K562 (cell line): ENCODE data around the gene MRPS15. TPM values are rescaled to one million over a fixed set of nuclear protein-coding genes. Genes with fewer than 3 reads are reported as not detected.

ENCODE experiments used
- ATAC-seq: fragments of 200-7000 bp; cut with Tn5 transposase; 3 replicates; pipeline ENCODE4 v1.9.1; 2020; ENCODE audit warnings: moderate library complexity
- BruUV-seq: library from RNA; stranded (reverse); fragments of 400-500 nt; replicated peaks from 2 replicates; lab custom pipeline; 2021; lab: Mats Ljungman, UMichigan
- CTCF ChIA-PET: fragments of 300-600 bp; formaldehyde crosslinking; extraction: SDS; loops from one replicate; lab custom pipeline; 2021; ENCODE audit warnings: low intra/inter-chr PET ratio; lab: Yijun Ruan, JAX
- POLR2A ChIA-PET: fragments of 300-600, 350-650 bp; sonication (Branson Sonifier 250); formaldehyde crosslinking; extraction: SDS; loops from one replicate; lab custom pipeline; 2021; ENCODE audit warnings: antibody characterized with exemption, inconsistent platforms; lab: Yijun Ruan, JAX
- DNase-seq, 4 experiments: peaks; one replicate each; pipeline versions ENCODE4 v3.0.0 to v3.0.0-alpha.2; 2011 to 2018; ENCODE audit warnings: low spot score in 3 of 4, mixed read lengths in 3 of 4; ENCODE audit errors: extremely low read depth in 1 of 4
- FAIRE-seq: peaks from 2 replicates; lab custom pipeline; 2011; peaks lifted over from hg19 to GRCh38; lab: Jason Lieb, UNC
- H2AFZ ChIP-seq: 2 replicates; pipeline ENCODE4 v1.6.0; 2011; ENCODE audit warnings: low read depth, low read length, control low read depth, inconsistent platforms
- H3K27ac ChIP-seq: fragments of 200-600 bp; 3 replicates; pipeline ENCODE4 v1.8.0; 2011; ENCODE audit warnings: low read depth, mild to moderate bottlenecking, control low read depth, inconsistent platforms, low read length, moderate library complexity, mixed read lengths; ENCODE audit errors: extremely low read depth
- H3K27me3 ChIP-seq, 2 experiments: fragments of 300-600 bp in 1 of 2; 2 replicates in 1 of 2; 3 replicates in 1 of 2; pipeline versions ENCODE4 v1.6.0 to v1.8.0; 2011; ENCODE audit warnings: inconsistent platforms in 2 of 2, low read length in 2 of 2, mild to moderate bottlenecking in 1 of 2, mixed read lengths in 1 of 2, moderate library complexity in 1 of 2; ENCODE audit not compliant: control insufficient read depth in 2 of 2, insufficient read depth in 2 of 2
- H3K36me3 ChIP-seq: fragments of 300-600 bp; 3 replicates; pipeline ENCODE4 v1.8.0; 2011; ENCODE audit warnings: mild to moderate bottlenecking, low read length, inconsistent platforms; ENCODE audit not compliant: control insufficient read depth, insufficient read depth
- H3K4me1 ChIP-seq, 2 experiments: fragments of 200-600 bp in 1 of 2; replicated peaks in 1 of 2; 2 replicates in 1 of 2; 3 replicates in 1 of 2; pipeline versions ENCODE4 v1.5.1 to v1.8.0; 2011; ENCODE audit warnings: inconsistent platforms in 2 of 2, low read length in 2 of 2, mild to moderate bottlenecking in 1 of 2, mixed read lengths in 1 of 2, moderate library complexity in 1 of 2; ENCODE audit not compliant: control insufficient read depth in 2 of 2, insufficient read depth in 2 of 2
- H3K4me2 ChIP-seq: 2 replicates; pipeline ENCODE4 v1.6.1; 2011; ENCODE audit warnings: low read length, control low read depth, inconsistent platforms, mixed read lengths; ENCODE audit not compliant: insufficient read depth
- H3K4me3 ChIP-seq: fragments of 200-600 bp; sonication (generic), shearing (Covaris generic); 2 replicates; pipeline ENCODE4 v1.5.1; 2016; ENCODE audit warnings: control low read depth, inconsistent platforms
- H3K79me2 ChIP-seq: fragments of 200-600 bp; 3 replicates; pipeline ENCODE4 v1.8.0; 2011; ENCODE audit warnings: low read length, inconsistent platforms; ENCODE audit not compliant: control insufficient read depth, insufficient read depth
- H3K9ac ChIP-seq, 2 experiments: 2 replicates each; pipeline versions ENCODE4 v1.6.0 to v1.6.1; 2011; ENCODE audit warnings: low read depth in 2 of 2, low read length in 2 of 2, control low read depth in 1 of 2, inconsistent platforms in 1 of 2, mild to moderate bottlenecking in 1 of 2, mixed read lengths in 1 of 2; ENCODE audit not compliant: insufficient read depth in 1 of 2
- H3K9me1 ChIP-seq: one replicate; pipeline ENCODE4 v1.6.0; 2011; ENCODE audit warnings: inconsistent platforms, mild to moderate bottlenecking, low read length, moderate library complexity; ENCODE audit not compliant: control insufficient read depth, insufficient read depth
- H3K9me3 ChIP-seq: replicated peaks from 2 replicates; pipeline ENCODE4 v1.5.1; 2011; ENCODE audit warnings: low read depth, low read length, inconsistent platforms; ENCODE audit not compliant: control insufficient read depth, insufficient read depth
- H4K20me1 ChIP-seq: replicated peaks from 2 replicates; pipeline ENCODE4 v1.6.1; 2011; ENCODE audit warnings: low read length, inconsistent platforms, mixed read lengths; ENCODE audit not compliant: control insufficient read depth, insufficient read depth
- CBX3 ChIP-seq, 2 experiments: IDR thresholded peaks; 1 replicate in 1 of 2; 2 replicates in 1 of 2; pipeline ENCODE4 v1.6.1; 2012; ENCODE audit warnings: inconsistent platforms in 2 of 2, low read length in 2 of 2, borderline replicate concordance in 1 of 2, control low read depth in 1 of 2
- FOXO4 ChIP-seq: fragments of 450-650 bp; formaldehyde crosslinking; IDR thresholded peaks from 2 replicates; pipeline ENCODE4 v1.4.0; 2020; ENCODE audit warnings: mild to moderate bottlenecking, moderate library complexity
- MYC ChIP-seq, 2 experiments: fragments of 250-450 bp in 1 of 2; sonication (Bioruptor Pico) in 1 of 2; IDR thresholded peaks; 2 replicates each; pipeline versions ENCODE4 v1.5.1 to v1.6.1; 2012 to 2021; ENCODE audit warnings: low read depth in 2 of 2, borderline replicate concordance in 1 of 2, improper control_type of control experiment in 1 of 2, low read length in 1 of 2, mild to moderate bottlenecking in 1 of 2, moderate library complexity in 1 of 2
- TRIM28 ChIP-seq: fragments of 450-650 bp; IDR thresholded peaks from 2 replicates; pipeline ENCODE4 v1.6.1; 2017
- ZNF124 ChIP-seq: sonication (generic); formaldehyde crosslinking; IDR thresholded peaks from 2 replicates; pipeline ENCODE4 v1.8.1; 2022; ENCODE audit warnings: missing genetic modification reagents
- WGBS: fragments of 100-300 bp; shearing (Covaris generic); methylation state at CpG from one replicate; pipeline ENCODE4 v1.1.6; 2016; ENCODE audit warnings: low coverage, mixed read lengths; ENCODE audit not compliant: insufficient coverage; ENCODE audit errors: missing lambda C conversion rate; 5-methylcytosine and 5-hydroxymethylcytosine counted together
- in situ Hi-C: fragments of 300-500 bp; cut with MboI; formaldehyde crosslinking; loops from 4 replicates; pipeline ENCODE4 v1.15.0; 2018; ENCODE audit warnings: inconsistent platforms, mixed read lengths
- intact Hi-C: fragments of 100-400 bp; cut with micrococcal nuclease; formaldehyde crosslinking; loops from 2 replicates; pipeline ENCODE4 v1.14.2; 2022
- polyA plus RNA-seq, 8 experiments: library from polyadenylated mRNA; depleted of rRNA in 4 of 8; stranded (reverse) in 5 of 8; unstranded in 3 of 8; fragments of >200 nt; fragmentation: Nextera tagmentation in 2 of 8; fragmentation: Illumina TruSeq in 1 of 8; extraction: Ambion mirVana in 2 of 8; extraction: Trizol in 1 of 8; gene quantifications; 2 replicates each; pipeline versions ENCODE4 v1.2.1 to v1.2.3, GENCODE V29; 2011 to 2014; ENCODE audit warnings: inconsistent platforms in 1 of 8, missing spikeins in 1 of 8
- total RNA-seq, 7 experiments: library from RNA; depleted of rRNA in 6 of 7; stranded (reverse); fragments of >200 nt in 6 of 7; fragmentation: Illumina TruSeq in 2 of 7; extraction: Trizol in 2 of 7; gene quantifications; 2 replicates each; pipeline versions ENCODE4 v1.2.1 to v1.2.3, GENCODE V29; 2011 to 2021; ENCODE audit warnings: low replicate concordance in 1 of 7

MRPS15 gene
- total and polyA plus RNA-seq, 9 of the 15 experiments (the other 6 are each of a cell fraction or from before 2014, with no cell fraction given), result 62.9 to 286 (median 149) TPM

GRCh38 chr1:36414384-36414783 lies 49.8 kb downstream of the MRPS15 start:
- Histone ChIP-seq H2AFZ (no peak overlapping the region), H3K79me2 (no peaks in the 10 kb centered on the region), H3K36me3 (0 out of 3 replicates have a peak, but pooled peaks cover 4% of the 10 kb centered on the region), H3K9ac (no peak overlapping the region), H3K4me2 (no peak overlapping the region), H3K4me1 (peaks cover 7 to 8% of the 10 kb centered on the region in 2 experiments; a peak in 3 of 5 replicates), H3K9me3 (0 out of 2 replicates have a peak, but pooled peaks cover 4% of the 10 kb centered on the region), H3K27ac (no peak overlapping the region), H4K20me1 (no peaks in the 10 kb centered on the region), H3K4me3 (no peak overlapping the region), H3K27me3 (no peaks in the 10 kb centered on the region), H3K9me1 (no peaks in the 10 kb centered on the region)
- TF ChIP-seq MYC (IDR thresholded peaks at IDR 0.05; ENCODE audit: low read depth, low read length) (no peak), MYC (CRISPR knock-in tag; IDR thresholded peaks at IDR 0.05; ENCODE audit: borderline replicate concordance, low read depth) (no peak), FOXO4 (CRISPR knock-in tag) (no peak), ZNF124 (peak; percentile 91), CBX3 (IDR thresholded peaks at IDR 0.05; ENCODE audit: borderline replicate concordance in 1 of 2, low read length in 2 of 2) (peak in 1 of 2 experiments; percentile 19; a peak in 1 of 3 replicates), TRIM28 (0 out of 2 replicates have a peak, but pooled peaks have one; percentile 48)
- BruUV-seq, result no TSS peak
- no peak for DNase-seq
- no peak for FAIRE-seq
- intact Hi-C loops, result no loop called here
- POLR2A ChIA-PET, result interaction anchor here (0.6 to 1.2 kb wide), 2 partner anchors 26 to 51 kb away, joined by 3 read pairs; no protein-coding TSS in a partner anchor
- WGBS, result 60% methylated on average over 4 of the region's 4 CpGs
- in situ Hi-C loops, result no loop called here
- CTCF ChIA-PET, result no interaction called here
- no peak for ATAC-seq
